Activated naive CD8-positive, alpha-beta T cell treated with anti-CD3 and anti-CD28 coated beads, Interleukin-2, amount 10 ng/mL, durations not matched to agents 7 days and 5 days (primary cell): ENCODE results near the gene KREMEN2. TPM values are rescaled to one million over a fixed set of nuclear protein-coding genes. Genes with fewer than 3 reads are reported as not detected.

Experiments used
- ATAC-seq: fragments of 150-1000 bp; cut with Tn5 transposase; one replicate; pipeline ENCODE4 v1.10.0; 2021; ENCODE audit warnings: low read depth, moderate library complexity
- POLR2A ChIA-PET: fragments of 350-600 bp; sonication (Branson Sonifier 250); formaldehyde crosslinking; loops from one replicate; lab custom pipeline; 2021; ENCODE audit warnings: antibody characterized with exemption; lab: Charles Lee
- DNase-seq: peaks from one replicate; pipeline ENCODE4 v3.0.0; 2021
- H3K27ac Mint-ChIP-seq: one replicate; pipeline ENCODE4 v1.8.0; 2022; ENCODE audit warnings: mild to moderate bottlenecking, mixed read lengths
- H3K27me3 Mint-ChIP-seq: one replicate; pipeline ENCODE4 v1.8.0; 2022; ENCODE audit warnings: mild to moderate bottlenecking, moderate library complexity, mixed read lengths
- H3K36me3 Mint-ChIP-seq: one replicate; pipeline ENCODE4 v1.8.0; 2021; ENCODE audit warnings: mild to moderate bottlenecking, mixed read lengths
- H3K4me1 Mint-ChIP-seq: one replicate; pipeline ENCODE4 v1.8.0; 2021; ENCODE audit warnings: mixed read lengths
- H3K4me3 Mint-ChIP-seq: one replicate; pipeline ENCODE4 v1.8.0; 2022; ENCODE audit warnings: mild to moderate bottlenecking, moderate library complexity, mixed read lengths
- H3K9me3 Mint-ChIP-seq: one replicate; pipeline ENCODE4 v1.8.0; 2021; ENCODE audit warnings: mixed read lengths
- total RNA-seq, 2 experiments: library from RNA; stranded (reverse); gene quantifications; one replicate each; pipeline ENCODE4 v1.2.3, GENCODE V29; 2021

The KREMEN2 gene
- total RNA-seq, 2 experiments from 2014 or later, result 0.36 TPM; not detected in 1

DNA sequence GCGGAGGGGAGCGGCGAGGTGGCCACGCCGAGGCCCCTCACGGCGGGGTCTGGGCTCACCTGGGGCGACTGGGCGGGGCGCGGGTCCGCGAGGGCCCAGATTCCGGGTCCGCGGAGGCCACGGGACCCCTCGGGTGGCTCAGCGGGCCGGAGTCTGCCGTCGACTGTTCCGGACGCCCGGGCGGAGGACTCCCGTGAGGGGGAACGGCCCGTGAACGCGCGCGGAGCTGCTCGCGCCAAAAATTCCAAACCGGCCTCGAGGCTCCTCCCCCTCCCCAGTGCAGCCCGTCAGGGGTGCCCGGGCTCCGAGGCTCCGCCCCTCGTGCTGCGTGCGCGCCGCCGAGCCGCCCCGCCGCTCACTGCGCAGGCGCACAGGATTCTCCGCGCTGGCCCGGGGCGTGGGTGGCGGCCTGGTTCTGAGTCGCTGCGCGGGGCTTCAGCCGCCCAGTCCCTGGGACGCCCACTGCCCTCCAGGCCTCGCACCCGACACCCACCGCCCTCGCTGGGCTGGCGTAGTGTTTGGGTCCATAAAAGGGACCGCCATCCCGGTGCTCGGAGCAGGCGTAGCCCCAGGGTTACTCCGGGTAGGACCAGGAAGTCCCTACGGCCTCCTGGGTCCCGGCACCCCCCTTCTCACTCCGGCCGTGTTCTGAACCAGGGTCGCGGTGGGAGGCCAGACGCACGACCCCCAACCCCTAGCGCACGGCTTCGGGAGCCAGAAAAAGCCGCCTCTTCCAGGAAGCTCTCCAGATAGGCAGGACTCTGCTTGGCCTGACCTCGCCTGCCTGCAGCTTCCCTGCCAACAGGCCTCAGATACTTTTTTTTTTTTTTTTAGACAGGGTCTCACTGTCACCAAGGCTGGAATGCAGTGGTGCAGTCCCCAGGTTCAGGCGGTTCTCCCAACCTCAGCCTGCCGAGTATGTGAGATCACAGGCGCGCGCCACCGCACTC lies 16.4 kb downstream of the KREMEN2 start, which contains the start of gene PKMYT1:
Gene PKMYT1 (minus strand): TSS at position 220 of the 950 bp plus-strand sequence. CDS start 789 bp downstream, outside the sequence.
- no peaks in the 10 kb centered on the region for H3K36me3 Mint-ChIP-seq
- peak; percentile 99 for DNase-seq
- ATAC-seq, result peak; percentile 91
- H3K27ac Mint-ChIP-seq, result peak within 1 kb of the TSS; percentile 93
- H3K4me3 Mint-ChIP-seq, result peak within 1 kb of the TSS; percentile 92
- POLR2A ChIA-PET, result interaction anchor here (0.6 to 4.1 kb wide), 25 partner anchors 10 to 228 kb away, joined by 3 to 46 read pairs (median 4); partner anchors contain the start of genes ELOB, FLYWCH1, FLYWCH2 and HCFC1R1
- peaks cover 18% of the 10 kb centered on the region for H3K4me1 Mint-ChIP-seq
- peaks cover 6% of the 10 kb centered on the region for H3K27me3 Mint-ChIP-seq
- H3K9me3 Mint-ChIP-seq, result no peaks in the 10 kb centered on the region

DNA sequence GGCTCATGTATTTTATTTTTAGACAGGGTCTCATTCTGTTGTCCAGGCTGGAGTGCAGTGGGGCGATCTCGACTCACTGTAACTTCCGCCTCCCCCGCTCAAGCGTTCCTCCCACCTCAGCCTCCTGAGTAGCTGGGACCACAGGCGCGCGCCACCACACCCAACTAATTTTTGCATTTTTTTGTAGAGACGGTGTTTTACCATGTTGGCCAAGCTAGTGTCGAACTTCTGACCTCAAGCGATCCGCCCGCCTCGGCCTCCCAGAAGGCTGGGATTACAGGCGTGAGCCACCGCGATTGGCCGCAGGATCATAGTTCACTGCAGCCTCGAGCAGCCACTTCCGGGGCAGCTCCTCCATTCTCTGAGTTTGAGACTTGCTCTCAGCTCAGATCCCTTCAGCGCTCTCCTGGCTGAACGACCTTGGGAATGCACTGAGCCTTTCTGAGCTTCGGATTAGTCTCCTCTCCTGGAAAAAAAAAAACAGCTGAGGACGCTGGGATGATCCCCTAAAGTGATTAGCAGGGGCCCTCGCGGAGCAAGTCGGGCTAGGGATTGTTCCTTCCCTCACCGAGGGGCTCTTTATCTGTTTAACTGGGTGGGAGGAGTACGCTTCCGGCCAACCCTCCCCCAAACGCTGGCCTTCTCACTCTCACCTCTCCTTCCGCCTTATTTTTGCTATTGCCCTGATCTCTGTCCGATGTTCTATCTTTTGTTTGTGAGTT lies 17.3 kb downstream of the KREMEN2 start:
- H3K27me3 Mint-ChIP-seq, result peaks cover 6% of the 10 kb centered on the region
- peak overlapping the region; percentile 83 for H3K27ac Mint-ChIP-seq
- ATAC-seq, result no peak
- no peaks in the 10 kb centered on the region for H3K36me3 Mint-ChIP-seq
- POLR2A ChIA-PET, result interaction anchor here (0.6 to 4.1 kb wide), 17 partner anchors 10 to 177 kb away, joined by 3 to 46 read pairs (median 5); partner anchors contain the start of genes HCFC1R1, PAQR4 and THOC6
- no peak for DNase-seq
- H3K9me3 Mint-ChIP-seq, result no peaks in the 10 kb centered on the region
- H3K4me1 Mint-ChIP-seq, result peaks cover 18% of the 10 kb centered on the region
- H3K4me3 Mint-ChIP-seq, result peak overlapping the region; percentile 87

DNA sequence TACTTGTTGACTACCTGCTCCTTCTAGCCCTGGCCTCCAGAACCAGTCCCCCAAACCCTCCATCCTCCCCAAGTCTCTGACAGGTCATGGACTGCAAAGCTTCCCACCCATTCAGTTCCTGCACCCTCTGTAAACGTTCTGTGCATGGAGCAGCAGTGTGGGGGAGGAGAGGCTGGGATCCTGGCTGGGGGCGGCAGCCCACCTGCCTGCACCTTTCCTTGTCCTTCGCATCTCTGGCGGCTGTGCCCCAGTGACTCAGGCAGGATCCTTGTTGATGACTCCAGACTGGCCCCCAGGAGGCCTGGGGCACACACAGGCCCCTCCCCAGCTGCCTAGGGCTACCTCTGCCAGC lies 17.8 kb downstream of the KREMEN2 start:
- POLR2A ChIA-PET, result interaction anchor here (2.1 to 4.1 kb wide), 5 partner anchors 11 to 52 kb away, joined by 4 to 46 read pairs (median 8); partner anchors contain the start of gene PAQR4
- ATAC-seq (no peak), DNase-seq (no peak)
- Mint-ChIP-seq H3K36me3 (no peaks in the 10 kb centered on the region), H3K9me3 (no peaks in the 10 kb centered on the region), H3K4me3 (peak overlapping the region; percentile 87), H3K4me1 (peaks cover 18% of the 10 kb centered on the region), H3K27me3 (peaks cover 6% of the 10 kb centered on the region), H3K27ac (peak overlapping the region; percentile 49)

DNA sequence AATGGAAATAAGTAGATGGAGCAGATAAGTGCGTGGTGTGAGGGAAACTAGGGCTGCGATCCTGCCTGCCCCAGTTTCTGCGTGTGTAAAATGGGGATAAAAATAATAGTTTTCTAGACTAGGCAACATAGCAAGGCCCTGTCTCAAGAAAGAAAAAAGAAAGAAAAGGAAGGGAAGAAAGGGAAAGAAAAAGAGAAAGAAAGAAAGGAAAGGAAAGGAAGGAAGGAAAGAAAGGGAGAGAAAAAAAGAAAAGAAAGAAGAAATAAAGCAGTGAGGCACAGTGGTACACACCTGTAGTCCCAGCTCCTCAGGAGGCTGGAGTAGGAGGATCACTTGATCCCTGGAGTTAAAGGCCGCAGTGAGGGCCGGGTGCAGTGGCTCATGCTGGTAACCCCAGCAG lies 18.3 kb downstream of the KREMEN2 start:
- Mint-ChIP-seq H3K36me3 (no peaks in the 10 kb centered on the region), H3K4me1 (peaks cover 16% of the 10 kb centered on the region), H3K27ac (no peak overlapping the region), H3K4me3 (no peak overlapping the region), H3K27me3 (peaks cover 6% of the 10 kb centered on the region), H3K9me3 (no peaks in the 10 kb centered on the region)
- POLR2A ChIA-PET, result interaction anchor here (0.7 to 4.1 kb wide), 4 partner anchors 12 to 45 kb away, joined by 3 to 46 read pairs (median 16); partner anchors contain the start of gene PAQR4
- DNase-seq (no peak), ATAC-seq (no peak)

DNA sequence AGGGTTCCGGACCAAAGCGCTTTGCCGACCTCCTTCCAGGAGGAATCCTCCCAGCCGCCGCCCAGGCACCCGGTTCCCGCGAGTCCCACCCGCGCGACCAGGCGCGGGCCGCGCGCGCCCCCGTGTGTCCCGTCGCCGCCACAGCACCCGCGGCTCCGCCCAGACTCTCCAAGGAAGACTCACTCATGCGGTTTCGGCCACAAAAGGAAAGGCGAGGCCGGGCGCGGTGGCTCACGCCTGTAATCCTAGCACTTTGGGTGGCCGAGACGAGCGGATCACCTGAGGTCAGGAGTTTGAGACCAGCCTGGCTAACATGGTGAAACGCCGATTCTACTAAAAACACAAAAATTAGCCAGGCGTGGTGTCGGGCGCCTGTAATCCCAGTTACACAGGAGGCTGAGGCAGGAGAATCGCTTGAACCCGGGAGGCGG lies 19.6 kb downstream of the KREMEN2 start:
- H3K4me3 Mint-ChIP-seq, result peak overlapping the region; percentile 55
- POLR2A ChIA-PET, result interaction anchor here (4.1 kb wide), 1 partner anchor 13 kb away, joined by 46 read pairs; the partner anchor contains the start of gene PAQR4

DNA sequence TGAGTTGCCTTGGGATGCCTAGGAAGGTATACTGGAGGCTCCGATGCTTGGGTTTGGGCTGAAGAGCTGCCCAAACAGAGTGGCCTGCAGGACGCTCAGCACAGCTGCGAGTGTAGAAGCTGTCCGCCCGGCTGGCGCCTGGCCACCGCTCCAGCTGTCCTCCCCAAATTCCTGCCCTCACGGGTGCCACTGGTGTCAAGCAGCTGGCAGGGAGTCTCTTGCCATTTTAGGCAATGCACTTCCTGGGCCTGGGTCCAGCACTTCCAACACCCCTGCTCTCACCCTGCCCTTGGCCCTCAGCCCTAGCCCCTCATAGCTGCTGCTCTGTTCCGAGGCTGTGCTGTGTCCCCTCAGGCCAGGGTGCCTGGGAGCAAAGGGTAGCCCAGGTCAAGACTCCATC lies 21.4 kb downstream of the KREMEN2 start:
- H3K27me3 Mint-ChIP-seq, result peaks cover 10% of the 10 kb centered on the region
- H3K9me3 Mint-ChIP-seq, result no peaks in the 10 kb centered on the region
- H3K4me3 Mint-ChIP-seq, result no peak overlapping the region
- no peaks in the 10 kb centered on the region for H3K36me3 Mint-ChIP-seq
- DNase-seq (no peak), ATAC-seq (no peak)
- H3K4me1 Mint-ChIP-seq, result peaks cover 8% of the 10 kb centered on the region
- H3K27ac Mint-ChIP-seq, result no peak overlapping the region
- POLR2A ChIA-PET, result interaction anchor here (0.9 kb wide), 1 partner anchor 52 kb away, joined by 3 read pairs; no protein-coding TSS in a partner anchor

More for the DNA sequence above, 19.6 kb downstream of the KREMEN2 start:
- Mint-ChIP-seq H3K27ac (no peak overlapping the region), H3K9me3 (no peaks in the 10 kb centered on the region), H3K27me3 (peaks cover 6% of the 10 kb centered on the region), H3K36me3 (no peaks in the 10 kb centered on the region), H3K4me1 (peaks cover 10% of the 10 kb centered on the region)
- peak; percentile 32 for ATAC-seq
- DNase-seq, result peak; percentile 79

DNA sequence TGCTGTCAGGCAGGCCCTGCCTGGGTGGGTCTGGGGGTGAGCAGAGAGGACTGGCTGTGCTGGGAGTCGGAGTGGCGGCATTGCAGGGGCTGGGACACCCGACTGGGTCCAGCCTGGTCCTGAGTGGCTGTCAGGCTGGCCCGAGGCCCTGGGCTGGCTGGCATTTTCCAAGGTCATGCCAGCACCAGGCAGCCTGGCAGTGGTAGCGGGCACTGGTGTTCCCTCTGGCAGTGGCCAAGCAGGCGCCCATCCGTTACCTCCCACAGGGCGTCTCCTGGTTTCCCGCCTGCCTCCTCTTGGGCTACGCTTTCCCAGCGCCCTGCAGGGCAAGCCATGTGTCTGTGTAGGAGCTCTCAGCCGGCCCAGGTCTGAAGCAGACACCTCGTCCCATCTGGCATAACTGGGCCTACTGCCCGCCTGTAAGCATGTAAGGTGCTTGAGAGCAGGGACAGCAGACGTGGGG lies 21.8 kb downstream of the KREMEN2 start:
- POLR2A ChIA-PET, result no interaction called here
- no peaks in the 10 kb centered on the region for H3K9me3 Mint-ChIP-seq
- H3K4me3 Mint-ChIP-seq, result no peak overlapping the region
- peaks cover 10% of the 10 kb centered on the region for H3K27me3 Mint-ChIP-seq
- peaks cover 8% of the 10 kb centered on the region for H3K4me1 Mint-ChIP-seq
- no peak overlapping the region for H3K27ac Mint-ChIP-seq
- no peaks in the 10 kb centered on the region for H3K36me3 Mint-ChIP-seq
- no peak for ATAC-seq
- DNase-seq, result no peak

DNA sequence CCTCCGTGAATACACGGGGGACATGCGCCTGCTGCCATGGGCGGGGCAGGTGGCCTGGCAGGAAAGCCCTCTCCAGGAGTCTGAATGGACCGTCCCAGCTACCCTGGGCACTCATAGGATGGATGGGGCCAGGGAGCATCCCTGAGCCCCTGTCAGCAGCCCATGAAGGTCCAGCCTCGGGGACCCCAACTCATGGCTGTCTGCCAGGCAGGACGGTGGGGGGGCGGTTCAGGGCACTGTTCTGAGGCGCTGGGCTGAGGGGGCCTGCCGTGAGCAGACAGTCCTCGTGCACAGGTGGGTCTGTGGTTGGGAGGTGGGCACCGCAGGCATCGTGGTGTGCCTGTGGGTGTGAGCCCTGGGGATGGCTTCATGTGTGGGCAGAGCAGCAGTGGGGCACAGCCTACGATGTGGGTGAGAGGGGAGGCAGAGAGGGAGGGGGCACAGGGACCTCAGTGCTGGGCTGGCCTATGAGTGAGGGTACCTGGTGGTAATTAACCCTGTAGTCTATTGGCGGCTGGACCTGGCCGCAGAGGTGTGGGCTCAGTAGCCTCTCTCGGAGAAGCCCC lies 22.6 kb downstream of the KREMEN2 start:
- Mint-ChIP-seq H3K36me3 (no peaks in the 10 kb centered on the region), H3K4me3 (no peak overlapping the region), H3K9me3 (no peaks in the 10 kb centered on the region), H3K4me1 (peaks cover 4% of the 10 kb centered on the region), H3K27ac (no peak overlapping the region), H3K27me3 (peaks cover 10% of the 10 kb centered on the region)
- POLR2A ChIA-PET, result no interaction called here
- ATAC-seq (no peak), DNase-seq (no peak)

DNA sequence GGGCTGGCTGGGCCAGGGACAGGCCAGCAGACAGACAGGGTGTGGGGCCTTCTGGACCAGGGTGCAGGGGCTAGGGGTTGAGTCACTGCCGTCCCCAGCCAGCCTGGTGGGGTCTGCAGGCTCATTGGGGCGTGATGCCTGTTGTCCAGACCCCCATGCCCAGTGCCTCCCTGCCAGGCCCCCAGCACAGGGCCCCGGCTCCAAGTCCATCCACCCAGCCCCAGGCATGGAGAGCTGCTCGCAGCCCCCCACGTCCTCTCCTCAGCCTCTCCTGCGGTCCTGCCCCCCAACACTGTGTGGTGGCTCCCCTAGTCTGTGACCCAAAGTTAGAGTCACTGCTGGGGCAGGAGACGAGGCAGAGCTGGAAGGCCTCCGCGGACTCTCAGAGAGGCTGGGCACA lies 23.2 kb downstream of the KREMEN2 start:
- Mint-ChIP-seq H3K4me3 (no peak overlapping the region), H3K27ac (no peak overlapping the region), H3K27me3 (peaks cover 10% of the 10 kb centered on the region), H3K4me1 (peaks cover 4% of the 10 kb centered on the region), H3K36me3 (no peaks in the 10 kb centered on the region), H3K9me3 (no peaks in the 10 kb centered on the region)
- POLR2A ChIA-PET, result no interaction called here
- ATAC-seq (no peak), DNase-seq (no peak)

DNA sequence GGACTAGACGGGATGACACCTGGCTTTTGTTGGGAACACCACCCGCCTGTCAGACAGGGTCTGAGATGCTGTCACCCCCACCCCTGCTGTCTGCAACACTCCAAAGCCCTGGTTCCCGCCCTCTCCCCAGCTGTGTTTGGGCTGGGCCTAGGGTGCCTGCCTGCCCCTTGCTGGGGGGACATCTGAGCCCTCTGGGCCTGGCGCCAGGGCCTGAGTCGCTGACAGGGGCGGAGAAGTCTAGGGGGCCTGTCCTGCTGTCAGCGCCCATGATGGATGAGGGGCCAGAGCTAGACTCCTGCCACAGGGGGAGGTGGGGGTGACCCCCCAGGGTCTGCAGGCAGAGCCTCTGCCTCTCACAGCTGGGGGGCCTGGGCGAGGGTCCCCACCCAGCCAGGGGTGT lies 23.8 kb downstream of the KREMEN2 start:
- H3K36me3 Mint-ChIP-seq, result no peaks in the 10 kb centered on the region
- peaks cover 4% of the 10 kb centered on the region for H3K4me1 Mint-ChIP-seq
- DNase-seq (no peak), ATAC-seq (no peak)
- POLR2A ChIA-PET, result no interaction called here
- no peak overlapping the region for H3K27ac Mint-ChIP-seq
- no peaks in the 10 kb centered on the region for H3K9me3 Mint-ChIP-seq
- peaks cover 10% of the 10 kb centered on the region for H3K27me3 Mint-ChIP-seq
- H3K4me3 Mint-ChIP-seq, result no peak overlapping the region

DNA sequence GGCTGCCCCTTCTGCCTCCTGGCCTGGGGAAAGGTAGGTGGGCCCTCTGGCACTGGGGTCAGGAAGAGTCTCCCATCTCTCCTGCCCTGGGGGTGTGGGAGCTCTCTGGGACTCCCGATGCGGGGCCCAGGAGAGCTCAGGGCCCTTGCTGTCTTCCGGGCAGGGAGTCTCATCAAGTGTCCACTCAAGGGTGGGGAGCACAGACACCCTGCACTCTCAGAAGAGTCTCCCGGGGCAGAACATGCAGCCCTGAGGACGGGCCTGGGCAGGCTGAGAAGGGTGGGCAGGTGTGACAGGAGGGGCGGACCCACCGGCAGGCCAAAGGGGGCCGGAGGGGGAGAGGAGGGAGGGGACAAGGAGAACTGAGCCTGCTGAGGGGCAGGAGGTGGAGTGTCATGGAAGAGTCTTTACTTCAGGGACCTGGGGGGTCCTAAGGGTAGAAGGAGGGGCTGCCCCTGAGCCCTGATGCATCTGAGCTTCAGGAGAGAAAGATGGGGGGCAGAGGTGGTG lies 24.6 kb downstream of the KREMEN2 start:
- Mint-ChIP-seq H3K4me3 (no peak overlapping the region), H3K4me1 (peaks cover 4% of the 10 kb centered on the region), H3K9me3 (no peaks in the 10 kb centered on the region), H3K36me3 (no peaks in the 10 kb centered on the region), H3K27me3 (peaks cover 7% of the 10 kb centered on the region), H3K27ac (no peak overlapping the region)
- POLR2A ChIA-PET, result no interaction called here
- ATAC-seq (no peak), DNase-seq (no peak)

DNA sequence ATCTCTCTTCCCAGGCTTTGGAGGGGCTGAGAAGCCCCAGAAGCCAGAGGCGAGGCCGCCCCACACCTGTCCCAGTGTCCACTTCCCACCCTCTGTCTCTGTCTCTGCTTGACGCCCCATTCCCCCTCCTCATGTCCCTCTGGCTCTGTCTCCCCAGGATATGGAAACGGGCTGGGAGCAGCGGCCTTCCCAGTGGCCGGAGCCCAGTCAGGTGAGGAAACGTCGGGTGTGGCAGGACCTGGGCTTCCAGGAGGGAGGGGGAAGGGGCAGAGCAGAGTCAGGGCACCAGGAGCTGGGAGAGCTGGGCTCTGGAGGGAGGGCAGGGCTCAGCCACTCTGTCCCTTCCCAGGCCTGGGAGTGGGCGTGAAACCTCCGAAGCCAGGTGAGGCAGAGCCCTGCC lies 26.8 kb downstream of the KREMEN2 start:
- Mint-ChIP-seq H3K4me3 (no peak overlapping the region), H3K36me3 (no peaks in the 10 kb centered on the region), H3K4me1 (no peaks in the 10 kb centered on the region), H3K27me3 (peaks cover 4% of the 10 kb centered on the region), H3K9me3 (no peaks in the 10 kb centered on the region), H3K27ac (no peak overlapping the region)
- POLR2A ChIA-PET, result interaction anchor here (1.2 kb wide), 1 partner anchor 10 kb away, joined by 4 read pairs; no protein-coding TSS in a partner anchor
- ATAC-seq (no peak), DNase-seq (no peak)
